ENCODE results near the gene ANGPTL5. TPM values are rescaled to one million over a fixed set of nuclear protein-coding genes. Genes with fewer than 3 reads are reported as not detected.
"Not testable (repeated sequence)": the region's sequence is repeated elsewhere in the genome, so short reads cannot be mapped to it uniquely, and the experiment has no call there.

ANGPTL5 gene
- total RNA-seq (2021) (not detected in 2 replicates), Bru-seq, nascent RNA (percentile 4 among the genes with signal in this experiment), BruChase-seq, experiment 1, labeled RNA remaining after a 2-hour chase (percentile 3 among the genes with signal in this experiment), BruChase-seq, experiment 2, labeled RNA remaining after a 6-hour chase (not detected)
- long read RNA-seq, result 0 reads

DNA sequence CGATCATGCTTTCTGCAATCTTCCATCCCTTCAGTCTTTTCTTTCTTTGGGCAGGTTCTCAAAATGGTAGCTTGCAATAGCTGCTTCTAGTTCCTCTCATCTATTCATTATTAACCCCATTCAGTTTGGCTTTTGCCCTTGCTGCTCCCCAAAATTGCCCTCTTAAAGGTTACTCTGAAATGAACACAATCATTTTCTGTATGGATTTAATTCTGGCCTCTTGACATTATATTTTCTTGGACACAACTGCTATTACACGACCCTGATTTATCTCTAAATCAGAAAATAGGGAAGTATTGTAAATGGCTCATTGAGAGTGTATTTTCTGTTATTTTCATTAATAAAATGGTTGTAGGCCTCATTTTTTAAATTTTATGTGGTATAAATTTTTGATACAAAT, at the start of gene ANGPTL5:
Gene ANGPTL5, minus strand, starts transcription at position 101 of the 400 bp plus-strand sequence. CDS start 8,613 bp downstream, outside the sequence.
- Histone ChIP-seq H3K36me3 (ENCODE audit: insufficient read depth, low read length, poor library complexity, severe bottlenecking) (no peaks in the 10 kb centered on the region), H3K4me3 (ENCODE audit: low read depth, low read length, poor library complexity, severe bottlenecking) (peak within 1 kb of the TSS; percentile 82), H3K27ac (ENCODE audit: low read depth, low read length, poor library complexity, severe bottlenecking) (no peak within 1 kb of the TSS), H3K4me1 (ENCODE audit: insufficient read depth, low read length, poor library complexity, severe bottlenecking) (peaks cover 18% of the 10 kb centered on the region), H3K9me3 (ENCODE audit: low read depth, low read length, poor library complexity, severe bottlenecking) (no peaks in the 10 kb centered on the region), H3K27me3 (replicated peaks; ENCODE audit: insufficient read depth, low read depth, low read length, poor library complexity) (no peaks in the 10 kb centered on the region)
- ChIA-PET POLR2A (ENCODE audit: low non-redundant PET) (no interaction called here), CTCF (no interaction called here)
- TF ChIP-seq, protein P1, sequence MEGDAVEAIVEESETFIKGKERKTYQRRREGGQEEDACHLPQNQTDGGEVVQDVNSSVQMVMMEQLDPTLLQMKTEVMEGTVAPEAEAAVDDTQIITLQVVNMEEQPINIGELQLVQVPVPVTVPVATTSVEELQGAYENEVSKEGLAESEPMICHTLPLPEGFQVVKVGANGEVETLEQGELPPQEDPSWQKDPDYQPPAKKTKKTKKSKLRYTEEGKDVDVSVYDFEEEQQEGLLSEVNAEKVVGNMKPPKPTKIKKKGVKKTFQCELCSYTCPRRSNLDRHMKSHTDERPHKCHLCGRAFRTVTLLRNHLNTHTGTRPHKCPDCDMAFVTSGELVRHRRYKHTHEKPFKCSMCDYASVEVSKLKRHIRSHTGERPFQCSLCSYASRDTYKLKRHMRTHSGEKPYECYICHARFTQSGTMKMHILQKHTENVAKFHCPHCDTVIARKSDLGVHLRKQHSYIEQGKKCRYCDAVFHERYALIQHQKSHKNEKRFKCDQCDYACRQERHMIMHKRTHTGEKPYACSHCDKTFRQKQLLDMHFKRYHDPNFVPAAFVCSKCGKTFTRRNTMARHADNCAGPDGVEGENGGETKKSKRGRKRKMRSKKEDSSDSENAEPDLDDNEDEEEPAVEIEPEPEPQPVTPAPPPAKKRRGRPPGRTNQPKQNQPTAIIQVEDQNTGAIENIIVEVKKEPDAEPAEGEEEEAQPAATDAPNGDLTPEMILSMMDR (conservative IDR thresholded peaks at IDR 0.05; ENCODE audit: low read depth, low read length), result no peak
- no peak for TF ChIP-seq EZH2 (IDR thresholded peaks at IDR 0.05; ENCODE audit: borderline replicate concordance, low read depth, low read length, poor library complexity, severe bottlenecking)
- no TSS peak for BruUV-seq (replicated peaks)
- intact Hi-C loops (cut with micrococcal nuclease; ENCODE audit: unreplicated experiment), result no loop called here
- no peak for DNase-seq (ENCODE audit: low spot score)

GRCh38 chr11:101964200-101964599, 47.9 kb upstream of the ANGPTL5 start:
- H3K27me3 ChIP-seq (replicated peaks; ENCODE audit: insufficient read depth, low read depth, low read length, poor library complexity); POLR2A ChIA-PET (ENCODE audit: low non-redundant PET); H3K4me3 ChIP-seq (ENCODE audit: low read depth, low read length, poor library complexity, severe bottlenecking); H3K4me1 ChIP-seq (ENCODE audit: insufficient read depth, low read length, poor library complexity, severe bottlenecking); intact Hi-C loops (cut with micrococcal nuclease; ENCODE audit: unreplicated experiment); H3K27ac ChIP-seq (ENCODE audit: low read depth, low read length, poor library complexity, severe bottlenecking); H3K9me3 ChIP-seq (ENCODE audit: low read depth, low read length, poor library complexity, severe bottlenecking); DNase-seq (ENCODE audit: low spot score); BruUV-seq (replicated peaks); H3K36me3 ChIP-seq (ENCODE audit: insufficient read depth, low read length, poor library complexity, severe bottlenecking); CTCF ChIA-PET: not testable (repeated sequence)

DNA sequence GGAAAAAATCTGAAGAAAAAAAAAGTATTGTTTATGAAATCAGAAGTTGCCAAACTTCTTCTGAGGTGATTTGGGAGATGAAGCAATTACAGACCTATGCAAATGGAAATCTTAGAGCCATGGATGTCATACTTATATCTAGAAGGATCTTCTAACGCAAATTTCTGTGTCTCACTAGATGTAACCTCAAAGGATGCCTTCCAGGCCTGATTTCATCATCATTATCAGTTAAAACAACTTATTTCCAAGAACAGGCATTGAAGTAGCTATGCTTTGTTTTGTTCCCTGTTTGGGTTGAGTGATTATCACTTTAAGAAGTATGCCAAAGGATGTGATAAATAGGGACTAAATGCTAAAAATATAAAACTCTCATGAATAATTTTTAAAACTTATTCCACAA, 43.9 kb upstream of the ANGPTL5 start:
- POLR2A ChIA-PET (ENCODE audit: low non-redundant PET), result no interaction called here
- no peak for DNase-seq (ENCODE audit: low spot score)
- Histone ChIP-seq H3K4me3 (ENCODE audit: low read depth, low read length, poor library complexity, severe bottlenecking) (no peak overlapping the region), H3K27ac (ENCODE audit: low read depth, low read length, poor library complexity, severe bottlenecking) (no peak overlapping the region), H3K27me3 (replicated peaks; ENCODE audit: insufficient read depth, low read depth, low read length, poor library complexity) (no peaks in the 10 kb centered on the region), H3K36me3 (ENCODE audit: insufficient read depth, low read length, poor library complexity, severe bottlenecking) (no peaks in the 10 kb centered on the region), H3K4me1 (ENCODE audit: insufficient read depth, low read length, poor library complexity, severe bottlenecking) (no peaks in the 10 kb centered on the region), H3K9me3 (ENCODE audit: low read depth, low read length, poor library complexity, severe bottlenecking) (no peaks in the 10 kb centered on the region)
- BruUV-seq (replicated peaks), result no TSS peak
- TF ChIP-seq, protein P1 (conservative IDR thresholded peaks at IDR 0.05; ENCODE audit: low read depth, low read length), result no peak
- TF ChIP-seq EZH2 (IDR thresholded peaks at IDR 0.05; ENCODE audit: borderline replicate concordance, low read depth, low read length, poor library complexity, severe bottlenecking), result no peak
- intact Hi-C loops (cut with micrococcal nuclease; ENCODE audit: unreplicated experiment), result no loop called here
- CTCF ChIA-PET, result no interaction called here

DNA sequence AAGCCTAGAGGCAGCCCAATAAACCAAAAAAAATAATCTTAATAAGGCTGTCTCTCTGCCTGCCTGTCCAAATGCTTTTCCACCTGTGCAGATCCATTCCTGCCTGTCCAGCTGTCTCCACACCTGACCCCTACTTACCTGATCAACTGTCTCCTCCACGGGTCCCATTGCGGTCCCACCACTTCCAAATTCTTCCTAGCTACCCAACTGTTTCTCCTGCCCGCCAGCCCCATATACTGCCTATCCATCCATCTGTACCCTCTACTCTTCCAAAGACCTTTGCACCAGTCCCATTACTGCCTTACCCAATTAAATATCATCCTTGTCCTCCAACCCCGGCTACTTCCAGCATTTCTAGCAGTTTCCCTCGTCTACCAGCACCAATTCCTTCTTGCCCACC, 39.4 kb upstream of the ANGPTL5 start:
- intact Hi-C loops (cut with micrococcal nuclease; ENCODE audit: unreplicated experiment), result no loop called here
- no peaks in the 10 kb centered on the region for H3K27me3 ChIP-seq (replicated peaks; ENCODE audit: insufficient read depth, low read depth, low read length, poor library complexity)
- no peaks in the 10 kb centered on the region for H3K36me3 ChIP-seq (ENCODE audit: insufficient read depth, low read length, poor library complexity, severe bottlenecking)
- ChIA-PET CTCF (no interaction called here), POLR2A (ENCODE audit: low non-redundant PET) (no interaction called here)
- no TSS peak for BruUV-seq (replicated peaks)
- H3K4me1 ChIP-seq (ENCODE audit: insufficient read depth, low read length, poor library complexity, severe bottlenecking), result no peaks in the 10 kb centered on the region
- H3K9me3 ChIP-seq (ENCODE audit: low read depth, low read length, poor library complexity, severe bottlenecking), result no peaks in the 10 kb centered on the region
- TF ChIP-seq, protein P1 (conservative IDR thresholded peaks at IDR 0.05; ENCODE audit: low read depth, low read length), result no peak
- H3K4me3 ChIP-seq (ENCODE audit: low read depth, low read length, poor library complexity, severe bottlenecking), result no peak overlapping the region
- no peak overlapping the region for H3K27ac ChIP-seq (ENCODE audit: low read depth, low read length, poor library complexity, severe bottlenecking)
- DNase-seq (ENCODE audit: low spot score), result no peak

Data from A673 (cell line).